Stimulated activated CD8-positive, alpha-beta memory T cell treated with anti-CD3 and anti-CD28 coated beads, Interleukin-12 subunit alpha, Interleukin-12 subunit beta, amount 100 ng/mL, for 24 hours (primary cell): ENCODE measurements around the gene DUSP15.

Source experiments
- DNase-seq: peaks from one replicate; pipeline ENCODE4 v3.0.0-alpha.2; 2020; ENCODE audit errors: extremely low read depth

Gene DUSP15

DNA sequence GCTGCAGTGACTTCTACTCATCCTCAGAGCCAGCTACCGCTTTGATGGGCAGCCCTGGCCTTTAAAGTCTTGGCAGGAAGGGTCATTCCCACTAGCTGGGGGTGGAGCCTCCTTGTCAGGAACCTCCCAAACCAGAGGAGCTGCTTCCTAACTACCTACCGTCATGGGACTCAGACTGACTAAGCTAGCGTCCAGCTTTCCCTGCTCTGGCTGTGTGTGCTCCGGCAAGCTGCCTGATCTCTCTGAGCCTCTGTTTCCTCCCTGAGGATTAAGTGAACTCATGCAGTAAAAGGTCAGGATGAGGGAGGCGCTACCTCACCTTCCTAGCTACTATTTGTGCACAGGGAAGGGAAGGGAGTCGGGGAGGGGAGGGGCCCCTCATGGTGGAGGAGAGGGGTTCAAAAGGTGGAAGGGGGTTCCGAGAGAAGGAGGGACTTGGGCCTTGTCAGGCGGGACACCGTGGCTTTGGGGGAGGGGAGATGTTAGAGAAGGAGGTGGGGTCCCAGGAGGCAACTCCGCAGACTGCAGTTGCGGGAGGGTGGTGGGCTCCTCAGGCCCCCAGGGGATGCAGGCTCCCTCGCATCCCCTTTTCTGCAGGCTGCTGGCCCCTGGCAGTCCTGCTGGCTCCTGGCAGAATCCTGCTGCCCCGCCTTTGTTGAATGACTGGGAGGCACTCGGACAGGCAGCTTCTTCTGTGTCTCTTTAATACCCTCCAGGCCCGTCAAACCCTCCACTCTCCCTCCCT, 9.8 kb downstream of the DUSP15 start:
- DNase-seq: no peak

DNA sequence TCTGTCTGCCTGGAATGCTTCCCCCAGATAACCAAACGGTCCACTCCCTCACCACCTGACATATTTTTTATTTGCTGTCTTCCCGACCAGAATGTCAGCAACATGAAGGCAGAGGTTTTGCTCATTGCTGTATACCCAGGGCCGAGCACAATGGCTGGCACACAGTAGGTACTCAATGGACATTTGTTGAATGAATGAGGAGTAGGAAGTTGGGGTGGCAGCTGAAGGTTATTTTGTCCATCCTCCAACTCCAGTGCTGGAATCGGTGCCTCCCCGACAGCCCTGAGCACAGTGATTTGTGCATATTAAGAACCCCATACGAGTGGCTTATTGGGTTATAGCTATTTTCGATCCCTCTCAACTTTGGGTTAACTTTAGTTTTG, 10.3 kb downstream of the DUSP15 start:
- DNase-seq: no peak

- DNase-seq: no peak
Measured at GRCh38 chr20:31859266-31859997, 10.9 kb downstream of the DUSP15 start.

DNA sequence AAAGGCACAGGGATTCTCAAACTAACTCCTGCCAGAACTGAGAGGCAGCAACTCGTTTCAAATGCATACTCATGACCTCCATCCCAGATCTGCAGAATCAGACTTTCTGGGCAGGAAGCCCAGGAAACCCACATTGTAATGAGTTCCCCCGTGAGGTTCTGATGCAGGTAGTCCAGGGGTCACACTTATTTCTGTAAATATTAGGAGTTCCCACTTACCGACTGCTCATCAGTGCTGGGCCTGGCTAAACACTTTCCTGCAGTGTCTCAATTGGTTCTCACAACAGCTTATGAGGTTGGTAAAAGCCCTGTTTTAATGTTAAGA, 11.6 kb downstream of the DUSP15 start:
- DNase-seq: no peak

GRCh38 chr20:31857861-31858759, 12.2 kb downstream of the DUSP15 start:
- no peak for DNase-seq

- DNase-seq: no peak
Measured at GRCh38 chr20:31856516-31856915, 13.8 kb downstream of the DUSP15 start.

- DNase-seq: no peak
Measured at GRCh38 chr20:31853481-31853880, 16.8 kb downstream of the DUSP15 start.

DNA sequence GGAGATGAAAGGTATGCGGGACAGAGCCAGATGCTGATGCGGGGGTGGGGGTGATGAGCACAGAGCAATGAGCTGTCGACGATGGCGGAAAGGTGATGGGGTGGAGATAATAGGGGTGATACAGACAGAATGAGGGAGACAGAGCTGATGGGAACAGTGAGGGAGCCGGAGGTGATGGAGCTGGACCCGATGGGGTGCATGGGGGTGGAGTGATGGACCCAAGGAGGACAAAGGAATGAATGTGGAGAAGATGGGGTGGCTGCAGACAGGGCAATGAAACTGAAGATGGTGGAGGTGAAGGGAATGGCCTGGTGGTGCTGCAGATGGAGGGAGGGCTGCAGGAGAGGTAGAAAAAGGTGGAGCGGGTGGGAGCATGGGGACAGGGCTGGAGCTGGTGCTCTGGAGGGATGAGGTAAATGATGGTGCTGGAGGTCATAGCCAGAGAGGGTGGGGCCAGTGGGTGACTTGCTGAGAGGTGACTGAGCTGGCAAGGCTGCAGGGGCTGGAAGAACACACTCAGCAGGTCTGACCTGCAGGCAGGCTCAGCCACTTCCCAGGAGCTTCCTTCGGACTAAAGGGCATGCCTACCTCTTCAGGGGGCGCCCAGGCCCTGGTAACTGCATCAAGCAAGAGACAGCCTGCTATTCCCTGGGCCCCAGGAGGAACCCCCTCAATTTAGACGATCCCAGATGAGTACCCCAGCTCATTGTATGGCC, 18.9 kb downstream of the DUSP15 start:
- DNase-seq: no peak

DNA sequence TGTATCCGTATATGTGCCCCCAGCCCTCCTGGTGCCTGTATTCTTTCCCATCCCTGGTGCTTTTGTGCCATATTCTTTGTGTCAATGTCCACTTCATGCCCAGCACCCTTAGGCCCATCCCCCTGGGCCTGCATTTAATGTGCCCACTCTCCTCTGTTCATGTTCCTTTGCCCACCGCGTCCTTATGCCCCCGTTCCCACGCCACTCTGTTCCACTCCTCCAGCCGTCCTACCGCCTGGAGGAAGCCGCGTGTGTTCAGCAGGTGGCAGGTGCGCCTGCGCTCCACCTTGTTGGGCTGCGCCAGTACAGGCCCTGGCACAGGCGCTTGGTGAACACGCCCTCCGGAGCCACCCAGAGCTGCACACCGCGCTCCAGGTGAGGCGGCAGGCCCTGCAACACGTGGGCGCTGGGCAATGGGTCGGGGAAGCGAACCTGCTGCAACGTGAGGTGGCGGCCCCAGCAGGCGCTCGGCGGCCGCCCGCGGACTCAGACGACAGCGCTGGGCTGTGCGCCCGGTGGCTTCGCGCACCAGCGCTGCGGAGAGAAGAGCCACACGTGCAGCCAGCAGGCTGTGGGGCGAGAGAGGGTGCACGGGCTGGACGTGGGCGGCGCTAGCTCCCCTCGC, 20.9 kb downstream of the DUSP15 start:
- DNase-seq: no peak

GRCh38 chr20:31848088-31848999, 22.0 kb downstream of the DUSP15 start:
- no peak for DNase-seq

- no peak for DNase-seq
Measured at GRCh38 chr20:31846793-31847138, 23.6 kb downstream of the DUSP15 start.

DNA sequence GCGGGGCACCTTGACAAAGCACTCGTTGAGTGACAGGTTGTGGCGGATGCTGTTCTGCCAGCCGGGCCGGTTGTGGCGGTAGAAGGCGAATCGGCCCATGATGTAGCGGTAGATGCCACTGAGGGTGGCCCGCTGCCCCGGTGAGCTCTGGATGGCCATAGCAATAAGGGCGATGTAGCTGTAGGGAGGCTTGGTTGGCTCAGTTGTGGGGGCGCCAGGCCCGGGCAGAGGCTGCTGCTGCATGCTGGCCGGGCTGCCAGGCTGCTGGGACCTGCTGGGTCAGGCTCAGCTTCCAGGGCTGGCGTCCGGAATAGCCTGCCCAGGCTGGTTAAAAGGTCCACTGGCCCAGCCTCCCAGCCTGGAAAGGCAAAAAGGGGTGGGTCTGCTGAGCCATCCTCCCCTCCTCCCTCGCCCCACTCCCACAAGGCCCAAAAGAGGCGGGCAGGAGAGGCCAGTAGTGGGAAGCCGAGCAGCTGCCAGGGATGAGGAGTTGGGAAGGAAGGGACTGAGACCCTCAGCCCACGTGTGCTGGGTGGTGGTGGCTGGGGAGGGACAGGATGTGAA, 24.9 kb downstream of the DUSP15 start, which contains the start of gene FOXS1:
TSS of gene FOXS1 (minus strand) at position 305 of the 564 bp plus-strand sequence. CDS start at position 243, 62 bp downstream.
- no peak for DNase-seq

GRCh38 chr20:31844737-31845299, 25.5 kb downstream of the DUSP15 start:
- DNase-seq: no peak

GRCh38 chr20:31843881-31844280, 26.4 kb downstream of the DUSP15 start:
- DNase-seq: no peak

DNA sequence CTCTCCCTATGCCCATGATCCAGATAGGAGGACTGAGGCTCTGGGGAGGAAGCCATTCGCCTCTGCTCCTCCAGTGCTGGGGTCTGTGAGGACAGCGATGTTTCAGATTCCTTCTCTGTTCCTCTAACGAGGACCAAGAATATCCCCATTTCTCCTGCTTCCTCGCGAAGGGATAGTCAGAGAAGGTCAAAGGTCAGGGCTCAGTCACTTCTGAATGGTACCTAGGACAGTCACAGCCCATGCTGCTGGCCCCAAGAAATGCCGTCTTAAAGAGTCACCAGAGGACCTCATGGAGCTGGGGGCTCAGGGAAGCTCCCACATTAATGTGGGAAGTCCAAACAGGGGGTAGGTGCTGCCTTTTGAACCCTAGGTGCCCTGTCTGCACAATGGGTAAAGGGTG, 27.0 kb downstream of the DUSP15 start:
- DNase-seq: no peak

DNA sequence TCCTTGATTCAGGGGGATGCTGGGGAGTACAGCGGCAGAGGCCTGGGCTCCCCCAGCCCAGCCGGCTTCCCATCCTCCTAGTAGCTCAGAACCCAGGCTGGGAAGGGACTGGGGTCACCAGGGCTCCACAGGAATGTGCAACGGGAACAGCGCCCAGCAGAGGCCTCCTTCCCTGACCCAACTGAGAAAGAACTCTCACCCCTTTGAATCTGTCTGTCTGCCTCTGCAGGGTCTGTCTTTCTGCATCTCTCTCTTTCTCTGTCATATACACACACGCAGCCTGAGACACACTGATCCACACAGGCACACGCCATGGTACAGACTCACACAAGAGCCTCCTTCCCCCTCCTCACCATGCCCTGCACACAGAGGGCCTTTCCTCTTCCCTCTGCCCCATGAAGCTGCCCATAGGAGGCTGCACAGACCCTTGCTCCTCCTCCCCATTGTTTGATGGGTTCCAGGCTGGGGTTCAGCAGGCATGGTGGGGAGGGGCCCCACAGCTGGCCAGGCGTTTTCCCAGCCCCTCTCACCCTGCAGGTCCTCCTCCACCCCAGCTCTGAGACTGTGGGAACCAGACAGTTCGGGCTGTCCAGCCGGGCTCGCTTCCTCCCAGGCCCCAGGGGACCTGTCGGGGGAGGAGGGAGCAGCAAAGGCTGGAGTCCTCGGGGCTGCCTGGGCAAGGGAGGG, 27.7 kb downstream of the DUSP15 start:
- DNase-seq: no peak

DNA sequence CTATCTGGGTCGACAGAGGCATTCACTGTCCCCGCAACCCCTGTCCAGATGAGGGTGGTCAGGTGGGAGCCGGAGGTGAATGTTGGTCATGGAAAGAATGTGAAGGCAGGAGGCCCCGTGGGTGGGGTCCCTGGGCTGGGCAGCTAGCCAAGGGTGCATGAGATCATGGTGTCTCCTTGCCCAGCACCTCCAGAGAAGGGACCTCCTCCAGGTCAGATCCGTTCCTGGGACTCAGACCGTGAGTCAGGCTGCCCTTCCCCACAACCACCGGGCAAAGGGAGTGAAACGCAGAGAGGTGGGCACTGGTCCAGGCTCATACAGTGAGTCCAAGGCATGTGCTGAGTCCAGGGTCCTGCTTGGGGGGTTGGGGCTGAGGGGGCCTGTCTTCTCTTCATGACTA, 28.4 kb downstream of the DUSP15 start:
- no peak for DNase-seq

GRCh38 chr20:31840906-31841816, 29.2 kb downstream of the DUSP15 start:
- DNase-seq: no peak
